Endothelial cell of umbilical vein (primary cell): ENCODE measurements around the gene NXNL2. TPM values are rescaled to one million over a fixed set of nuclear protein-coding genes. Genes with fewer than 3 reads are reported as not detected.

ENCODE experiments used
- BruUV-seq: library from RNA; stranded (reverse); fragments of 400-500 nt; replicated peaks from 2 replicates; lab custom pipeline; 2021; lab: Mats Ljungman, UMichigan
- CTCF ChIA-PET: fragments of 300-600, 350-600 bp; sonication (Branson Sonifier 250); formaldehyde crosslinking; loops from one replicate; lab custom pipeline; 2021; ENCODE audit warnings: antibody characterized with exemption, inconsistent platforms; lab: Charles Lee
- POLR2A ChIA-PET: fragments of 300-600, 350-600 bp; sonication (Branson Sonifier 250); formaldehyde crosslinking; loops from one replicate; lab custom pipeline; 2021; ENCODE audit warnings: antibody characterized with exemption, inconsistent platforms; lab: Charles Lee
- DNase-seq: peaks from one replicate; pipeline ENCODE4 v3.0.0-alpha.2; 2011; ENCODE audit warnings: low read depth, low spot score
- FAIRE-seq: peaks from 2 replicates; lab custom pipeline; 2011; peaks lifted over from hg19 to GRCh38; lab: Jason Lieb, UNC
- H2AFZ ChIP-seq: 2 replicates; pipeline ENCODE4 v1.6.0; 2012; ENCODE audit warnings: low read depth, low read length, control low read depth, inconsistent platforms
- H3K27ac ChIP-seq: 2 replicates; pipeline ENCODE4 v1.5.1; 2011; ENCODE audit warnings: low read depth, mild to moderate bottlenecking, control low read depth, low read length, moderate library complexity; ENCODE audit not compliant: insufficient read depth
- H3K27me3 ChIP-seq, 2 experiments: 2 replicates each; pipeline versions ENCODE4 v1.6.0 to v1.6.1; 2011; ENCODE audit warnings: low read length in 2 of 2, mixed read lengths in 1 of 2; ENCODE audit not compliant: control insufficient read depth in 2 of 2, insufficient read depth in 2 of 2
- H3K36me3 ChIP-seq, 2 experiments: 2 replicates in 1 of 2; 3 replicates in 1 of 2; pipeline ENCODE4 v1.5.1; 2011; ENCODE audit warnings: low read length in 2 of 2, mild to moderate bottlenecking in 1 of 2, moderate library complexity in 1 of 2; ENCODE audit not compliant: control insufficient read depth in 2 of 2, insufficient read depth in 2 of 2; ENCODE audit errors: extremely low read depth in 1 of 2
- H3K4me1 ChIP-seq: 3 replicates; pipeline ENCODE4 v1.5.1; 2011; ENCODE audit warnings: mild to moderate bottlenecking, low read length; ENCODE audit not compliant: control insufficient read depth, insufficient read depth; ENCODE audit errors: extremely low read depth
- H3K4me2 ChIP-seq: 2 replicates; pipeline ENCODE4 v1.6.1; 2011; ENCODE audit warnings: low read length, control low read depth, mixed read lengths; ENCODE audit not compliant: insufficient read depth
- H3K4me3 ChIP-seq, 3 experiments: fragments of 200-600 bp in 1 of 3; sonication (generic), shearing (Covaris generic) in 1 of 3; replicated peaks in 1 of 3; 2 replicates each; pipeline ENCODE4 v1.5.1; 2011 to 2016; ENCODE audit warnings: control low read depth in 3 of 3, low read length in 3 of 3, mild to moderate bottlenecking in 2 of 3, inconsistent platforms in 1 of 3, low read depth in 1 of 3, moderate library complexity in 1 of 3; ENCODE audit not compliant: insufficient read depth in 1 of 3
- H3K79me2 ChIP-seq: 2 replicates; pipeline ENCODE4 v1.6.0; 2012; ENCODE audit warnings: low read length, inconsistent platforms; ENCODE audit not compliant: control insufficient read depth, insufficient read depth
- H3K9ac ChIP-seq: replicated peaks from 2 replicates; pipeline ENCODE3; 2011; ENCODE audit warnings: low read length, control low read depth; ENCODE audit not compliant: insufficient read depth; ENCODE audit errors: extremely low read depth
- H3K9me1 ChIP-seq: replicated peaks from 3 replicates; pipeline ENCODE4 v1.6.0; 2011; ENCODE audit warnings: mild to moderate bottlenecking, low read length; ENCODE audit not compliant: control insufficient read depth, insufficient read depth; ENCODE audit errors: extremely low read depth
- H3K9me3 ChIP-seq: replicated peaks from 2 replicates; pipeline ENCODE4 v1.5.1; 2012; ENCODE audit warnings: low read length, inconsistent platforms; ENCODE audit not compliant: control insufficient read depth, insufficient read depth
- H4K20me1 ChIP-seq: replicated peaks from 2 replicates; pipeline ENCODE3; 2011; ENCODE audit warnings: mild to moderate bottlenecking, low read length; ENCODE audit not compliant: control insufficient read depth, insufficient read depth; ENCODE audit errors: extremely low read depth
- EZH2 ChIP-seq: IDR thresholded peaks from 2 replicates; pipeline ENCODE4 v1.6.1; 2012; ENCODE audit warnings: borderline replicate concordance, low read depth, mild to moderate bottlenecking, moderate library complexity, low read length, inconsistent platforms; ENCODE audit not compliant: severe bottlenecking
- FOS ChIP-seq: IDR thresholded peaks from 2 replicates; pipeline ENCODE4 v1.6.1; 2011; ENCODE audit warnings: mild to moderate bottlenecking, low read length, moderate library complexity, borderline replicate concordance; ENCODE audit not compliant: insufficient read depth
- GATA2 ChIP-seq: IDR thresholded peaks from 2 replicates; pipeline ENCODE4 v1.7.0; 2011; ENCODE audit warnings: low read depth, mild to moderate bottlenecking, moderate library complexity, mixed read lengths, low read length; ENCODE audit not compliant: insufficient read length, insufficient read depth
- MYC ChIP-seq: IDR thresholded peaks from one replicate; pipeline ENCODE4 v1.6.1; 2011; ENCODE audit warnings: mild to moderate bottlenecking, low read depth, low read length
- POLR2AphosphoS5 ChIP-seq: IDR thresholded peaks from 2 replicates; pipeline ENCODE4 v1.6.1; 2012; ENCODE audit warnings: low read depth, mild to moderate bottlenecking, control low read depth, low read length, moderate library complexity; ENCODE audit not compliant: insufficient read depth
- dilution Hi-C: fragments of 300-500 bp; cut with MboI; formaldehyde crosslinking; loops from one replicate; pipeline ENCODE4 v1.15.0; 2019; ENCODE audit warnings: low sequenced_read_pairs; ENCODE audit not compliant: extremely low pct_ligation_motif_present
- intact Hi-C: fragments of 100-400 bp; cut with micrococcal nuclease; formaldehyde crosslinking; loops from one replicate; pipeline ENCODE4 v1.10.0; 2022
- polyA plus RNA-seq, 4 experiments: library from polyadenylated mRNA; depleted of rRNA in 3 of 4; stranded (reverse) in 3 of 4; unstranded in 1 of 4; fragments of >200 nt; gene quantifications; 2 replicates each; pipeline versions ENCODE4 v1.2.1 to v1.2.3, GENCODE V29; 2011 to 2012; ENCODE audit warnings: missing spikeins in 1 of 4
- total RNA-seq: library from RNA; stranded (reverse); gene quantifications from 2 replicates; pipeline ENCODE4 v1.2.3, GENCODE V29; 2021
- TF ChIP-seq, protein P1 (sequence below), 2 donors: IDR thresholded peaks; 1 replicate in 1 of 2; 2 replicates in 1 of 2; pipeline ENCODE4 v1.5.1; 2011; ENCODE audit warnings: low read length in 2 of 2, mild to moderate bottlenecking in 2 of 2, moderate library complexity in 2 of 2, control low read depth in 1 of 2, inconsistent platforms in 1 of 2, low read depth in 1 of 2; ENCODE audit not compliant: insufficient read depth in 1 of 2; ENCODE audit errors: extremely low read depth in 1 of 2

The NXNL2 gene
- total and polyA plus RNA-seq, 2 donors (not counting 3 experiments of a cell fraction or from before 2014, with no cell fraction given) = 0.14 TPM; not detected in 1

DNA sequence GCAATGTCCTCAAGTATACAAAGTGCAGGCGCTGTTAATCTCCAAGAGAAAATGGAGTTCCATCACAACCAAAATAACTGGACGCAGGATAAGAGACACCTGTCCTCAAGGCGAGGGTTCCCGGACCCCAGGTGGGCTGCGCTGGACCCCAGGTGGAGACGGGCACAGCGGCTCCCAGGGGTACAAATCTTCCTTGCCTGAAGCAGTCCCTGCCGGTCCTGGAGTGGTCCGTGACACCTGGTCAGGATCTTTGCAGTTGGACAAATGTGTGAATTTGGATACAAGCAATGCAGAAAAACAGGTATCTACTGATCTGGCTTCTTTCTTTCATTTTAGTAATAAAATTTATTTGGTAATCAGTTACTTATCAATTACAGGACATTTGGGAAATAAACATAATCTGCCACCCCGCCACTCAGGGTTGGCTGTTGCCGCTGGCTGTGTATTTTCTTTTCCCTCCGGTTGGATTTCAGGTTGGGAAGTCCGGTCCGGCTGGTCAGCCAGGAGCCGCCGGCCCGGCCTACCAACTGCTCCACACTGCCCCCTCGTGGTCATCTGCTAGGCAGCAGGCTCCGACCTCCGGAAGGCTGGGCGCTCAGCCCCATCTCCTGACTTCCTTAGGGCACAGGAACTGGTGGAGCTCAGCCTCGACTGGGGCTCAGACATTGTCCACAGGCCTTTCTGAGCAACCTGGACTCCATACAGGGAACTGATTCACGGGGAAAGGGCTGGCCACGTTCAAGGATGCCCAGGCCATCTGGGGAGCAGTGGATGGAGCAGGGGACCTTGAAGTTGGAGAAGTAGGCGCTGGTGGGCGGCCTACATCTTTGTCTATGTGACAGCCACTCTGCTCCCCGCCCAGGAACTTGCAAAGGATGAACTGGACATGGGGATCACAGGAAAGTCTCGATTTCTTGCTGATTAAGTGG lies 43.4 kb downstream of the NXNL2 start:
- Histone ChIP-seq H3K9me1 (no peaks in the 10 kb centered on the region), H3K9me3 (no peaks in the 10 kb centered on the region), H3K4me1 (peaks cover under 1% of the 10 kb centered on the region), H2AFZ (peak overlapping the region; percentile 74), H3K27ac (no peak overlapping the region), H3K36me3 (no peaks in the 10 kb centered on the region), H3K27me3 (no peaks in the 10 kb centered on the region), H4K20me1 (no peaks in the 10 kb centered on the region), H3K4me2 (no peak overlapping the region), H3K79me2 (no peaks in the 10 kb centered on the region), H3K9ac (no peak overlapping the region), H3K4me3 (no peak overlapping the region)
- TF ChIP-seq, protein P1, sequence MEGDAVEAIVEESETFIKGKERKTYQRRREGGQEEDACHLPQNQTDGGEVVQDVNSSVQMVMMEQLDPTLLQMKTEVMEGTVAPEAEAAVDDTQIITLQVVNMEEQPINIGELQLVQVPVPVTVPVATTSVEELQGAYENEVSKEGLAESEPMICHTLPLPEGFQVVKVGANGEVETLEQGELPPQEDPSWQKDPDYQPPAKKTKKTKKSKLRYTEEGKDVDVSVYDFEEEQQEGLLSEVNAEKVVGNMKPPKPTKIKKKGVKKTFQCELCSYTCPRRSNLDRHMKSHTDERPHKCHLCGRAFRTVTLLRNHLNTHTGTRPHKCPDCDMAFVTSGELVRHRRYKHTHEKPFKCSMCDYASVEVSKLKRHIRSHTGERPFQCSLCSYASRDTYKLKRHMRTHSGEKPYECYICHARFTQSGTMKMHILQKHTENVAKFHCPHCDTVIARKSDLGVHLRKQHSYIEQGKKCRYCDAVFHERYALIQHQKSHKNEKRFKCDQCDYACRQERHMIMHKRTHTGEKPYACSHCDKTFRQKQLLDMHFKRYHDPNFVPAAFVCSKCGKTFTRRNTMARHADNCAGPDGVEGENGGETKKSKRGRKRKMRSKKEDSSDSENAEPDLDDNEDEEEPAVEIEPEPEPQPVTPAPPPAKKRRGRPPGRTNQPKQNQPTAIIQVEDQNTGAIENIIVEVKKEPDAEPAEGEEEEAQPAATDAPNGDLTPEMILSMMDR (IDR thresholded peaks at IDR 0.05; ENCODE audit: extremely low read depth in 1 of 2, insufficient read depth in 1 of 2, low read depth in 1 of 2, low read length in 2 of 2) = peak; percentile 94 to 96
- TF ChIP-seq POLR2AphosphoS5 = no peak
- no peak for TF ChIP-seq EZH2
- no peak for TF ChIP-seq FOS
- TF ChIP-seq MYC = no peak
- TF ChIP-seq GATA2 = no peak
- POLR2A ChIA-PET = no interaction called here
- BruUV-seq = no TSS peak
- CTCF ChIA-PET = interaction anchor here (0.6 to 2.5 kb wide), 9 partner anchors 30 to 629 kb away, joined by 3 to 19 read pairs (median 5); no protein-coding TSS in a partner anchor
- peak; percentile 85 for FAIRE-seq
- dilution Hi-C loops (no loop called here), intact Hi-C loops (loop anchor here (1.0 to 5.0 kb wide), 6 partner anchors 41 to 627 kb away; partner anchors contain the start of genes CDK20, NXNL2 and SPIN1)
- DNase-seq = peak; percentile 69
